SK-N-SH (cell line): ENCODE measurements around the gene NOVA1. TPM values are rescaled to one million over a fixed set of nuclear protein-coding genes. Genes with fewer than 3 reads are reported as not detected.

Source experiments
- CTCF ChIA-PET: fragments of 300-600, 350-600 bp; formaldehyde crosslinking; extraction: SDS; loops from one replicate; lab custom pipeline; 2021; lab: Yijun Ruan, JAX
- POLR2A ChIA-PET: fragments of 350-600 bp; sonication (Branson Sonifier 250); formaldehyde crosslinking; extraction: SDS; loops from one replicate; lab custom pipeline; 2020; ENCODE audit warnings: antibody characterized with exemption, inconsistent platforms; lab: Yijun Ruan, JAX
- DNase-seq: peaks from one replicate; pipeline ENCODE4 v3.0.0; 2012
- H2AFZ ChIP-seq: fragments of 200-600 bp; sonication (generic); 2 replicates; pipeline ENCODE4 v1.8.1; 2016; ENCODE audit warnings: antibody characterized with exemption, mild to moderate bottlenecking, low read depth
- H3F3A ChIP-seq: fragments of 200-600 bp; sonication (generic); replicated peaks from 2 replicates; pipeline ENCODE3; 2016; ENCODE audit warnings: antibody characterized with exemption, mild to moderate bottlenecking; ENCODE audit not compliant: insufficient read depth
- H3K27ac ChIP-seq, 2 experiments: fragments of 200-500 bp in 1 of 2; fragments of 200-600 bp in 1 of 2; sonication (Bioruptor generic) in 1 of 2; sonication (generic), shearing (Covaris generic) in 1 of 2; 2 replicates each; pipeline versions ENCODE4 v1.5.1 to v1.6.1; 2014 to 2016; ENCODE audit warnings: low read depth in 2 of 2, inconsistent platforms in 1 of 2, low read length in 1 of 2, mild to moderate bottlenecking in 1 of 2, mixed read lengths in 1 of 2
- H3K27me3 ChIP-seq: fragments of 200-600 bp; sonication (generic), shearing (Covaris generic); 2 replicates; pipeline ENCODE4 v1.6.1; 2016; ENCODE audit warnings: mixed run types; ENCODE audit not compliant: insufficient read depth
- H3K36me3 ChIP-seq, 2 experiments: fragments of 200-500 bp in 1 of 2; fragments of 200-600 bp in 1 of 2; sonication (Bioruptor generic) in 1 of 2; sonication (generic) in 1 of 2; replicated peaks in 1 of 2; 2 replicates each; pipeline versions ENCODE3 to v1.5.1; 2014 to 2016; ENCODE audit warnings: low read length in 1 of 2, mild to moderate bottlenecking in 1 of 2; ENCODE audit not compliant: insufficient read depth in 2 of 2, control insufficient read depth in 1 of 2
- H3K4me1 ChIP-seq, 2 experiments: fragments of 200-500 bp in 1 of 2; fragments of 200-600 bp in 1 of 2; sonication (Bioruptor generic) in 1 of 2; sonication (generic), shearing (Covaris generic) in 1 of 2; 2 replicates each; pipeline versions ENCODE4 v1.5.1 to v1.6.1; 2014 to 2016; ENCODE audit warnings: low read depth in 1 of 2, low read length in 1 of 2, mixed run types in 1 of 2; ENCODE audit not compliant: insufficient read depth in 2 of 2, control insufficient read depth in 1 of 2
- H3K4me2 ChIP-seq: fragments of 200-600 bp; sonication (generic), shearing (Covaris generic); 2 replicates; pipeline ENCODE4 v1.6.1; 2017; ENCODE audit warnings: mixed run types
- H3K4me3 ChIP-seq, 2 experiments: fragments of 200-500 bp in 1 of 2; fragments of 200-600 bp in 1 of 2; sonication (Bioruptor generic) in 1 of 2; sonication (generic), shearing (Covaris generic) in 1 of 2; 2 replicates each; pipeline versions ENCODE4 v1.5.1 to v1.8.1; 2014 to 2016; ENCODE audit warnings: low read depth in 2 of 2, inconsistent platforms in 1 of 2, low read length in 1 of 2, mild to moderate bottlenecking in 1 of 2, mixed read lengths in 1 of 2, moderate library complexity in 1 of 2
- H3K79me2 ChIP-seq: fragments of 200-600 bp; sonication (generic); 2 replicates; pipeline ENCODE4 v1.8.1; 2017; ENCODE audit warnings: mild to moderate bottlenecking; ENCODE audit not compliant: insufficient read depth
- H3K9ac ChIP-seq: fragments of 200-600 bp; sonication (generic); 2 replicates; pipeline ENCODE4 v1.6.1; 2017; ENCODE audit warnings: mixed run types
- H3K9me2 ChIP-seq: fragments of 200-600 bp; sonication (generic); 2 replicates; pipeline ENCODE4 v1.6.1; 2017; ENCODE audit warnings: mixed run types
- H3K9me3 ChIP-seq: fragments of 200-600 bp; sonication (generic); 2 replicates; pipeline ENCODE4 v1.6.1; 2017; ENCODE audit warnings: mixed run types, mild to moderate bottlenecking, moderate library complexity
- H4K20me1 ChIP-seq: fragments of 200-600 bp; sonication (generic); 2 replicates; pipeline ENCODE4 v1.6.1; 2017; ENCODE audit warnings: mild to moderate bottlenecking, mixed run types; ENCODE audit not compliant: insufficient read depth
- CTCF ChIP-seq: fragments of 200-600 bp; sonication (generic); IDR thresholded peaks from 2 replicates; pipeline ENCODE4 v1.6.1; 2017; ENCODE audit warnings: antibody characterized with exemption, mild to moderate bottlenecking, moderate library complexity
- ELF1 ChIP-seq: IDR thresholded peaks from 2 replicates; pipeline ENCODE4 v1.4.0; 2012
- EP300 ChIP-seq, 2 experiments: IDR thresholded peaks; 2 replicates each; pipeline versions ENCODE4 v1.4.0 to v1.6.1; 2012; ENCODE audit warnings: borderline replicate concordance in 1 of 2, low read depth in 1 of 2, low read length in 1 of 2
- FOSL2 ChIP-seq: IDR thresholded peaks from 2 replicates; pipeline ENCODE4 v1.4.0; 2012; ENCODE audit warnings: low read depth, mild to moderate bottlenecking, moderate library complexity, borderline replicate concordance
- FOXJ3 ChIP-seq: sonication (generic); formaldehyde crosslinking; IDR thresholded peaks from 2 replicates; pipeline ENCODE4 v1.5.1; 2020; ENCODE audit warnings: mild to moderate bottlenecking, missing genetic modification reagents
- GABPA ChIP-seq: IDR thresholded peaks from 2 replicates; pipeline ENCODE4 v1.4.0; 2012; ENCODE audit warnings: low read depth, mild to moderate bottlenecking
- GATA2 ChIP-seq: sonication (generic); formaldehyde crosslinking; IDR thresholded peaks from 2 replicates; pipeline ENCODE4 v1.5.0; 2020; ENCODE audit warnings: mild to moderate bottlenecking, missing genetic modification reagents
- IRF3 ChIP-seq: fragments of 150-350 bp; IDR thresholded peaks from 2 replicates; pipeline ENCODE4 v1.6.1; 2016; ENCODE audit warnings: mild to moderate bottlenecking, low read depth, low read length
- JUND ChIP-seq: IDR thresholded peaks from 2 replicates; pipeline ENCODE4 v1.4.0; 2012
- MEF2A ChIP-seq: IDR thresholded peaks from 2 replicates; pipeline ENCODE4 v1.4.0; 2012; ENCODE audit warnings: low read depth, borderline replicate concordance
- MXI1 ChIP-seq: IDR thresholded peaks from 2 replicates; pipeline ENCODE4 v1.6.1; 2012; ENCODE audit warnings: mild to moderate bottlenecking, low read depth, low read length, improper control_type of control experiment
- NFIC ChIP-seq: IDR thresholded peaks from 2 replicates; pipeline ENCODE4 v1.4.0; 2012; ENCODE audit warnings: borderline replicate concordance
- NRF1 ChIP-seq: IDR thresholded peaks from 2 replicates; pipeline ENCODE4 v1.6.1; 2012; ENCODE audit warnings: low read depth, mild to moderate bottlenecking, low read length
- PBX3 ChIP-seq: IDR thresholded peaks from 2 replicates; pipeline ENCODE4; 2012
- POLR2AphosphoS5 ChIP-seq: IDR thresholded peaks from 2 replicates; pipeline ENCODE4 v1.6.1; 2012; ENCODE audit warnings: low read depth, low read length
- RCOR1 ChIP-seq: fragments of 150-350 bp; IDR thresholded peaks from 2 replicates; pipeline ENCODE4 v1.6.1; 2017; ENCODE audit warnings: antibody characterized with exemption, low read length
- RFX5 ChIP-seq: IDR thresholded peaks from 2 replicates; pipeline ENCODE4 v1.6.1; 2012; ENCODE audit warnings: mild to moderate bottlenecking, improper control_type of control experiment, low read length
- RXRA ChIP-seq: IDR thresholded peaks from 2 replicates; pipeline ENCODE4 v1.4.0; 2012; ENCODE audit warnings: low read depth, mild to moderate bottlenecking, borderline replicate concordance
- SIN3A ChIP-seq: IDR thresholded peaks from 2 replicates; pipeline ENCODE4 v1.6.1; 2012; ENCODE audit warnings: low read depth, mild to moderate bottlenecking, low read length, moderate library complexity, borderline replicate concordance
- TEAD4 ChIP-seq: IDR thresholded peaks from 2 replicates; pipeline ENCODE4 v1.4.0; 2012; ENCODE audit warnings: mild to moderate bottlenecking, borderline replicate concordance; ENCODE audit not compliant: insufficient read depth
- USF1 ChIP-seq: IDR thresholded peaks from 2 replicates; pipeline ENCODE4 v1.4.0; 2012; ENCODE audit warnings: low read depth, borderline replicate concordance
- USF2 ChIP-seq: fragments of 150-350 bp; IDR thresholded peaks from 2 replicates; pipeline ENCODE4 v1.6.1; 2017; ENCODE audit warnings: antibody characterized with exemption, low read length, low read depth, borderline replicate concordance
- YY1 ChIP-seq: IDR thresholded peaks from 2 replicates; pipeline ENCODE4 v1.4.0; 2012; ENCODE audit warnings: low read depth, mild to moderate bottlenecking
- WGBS: methylation state at CpG from one replicate; pipeline ENCODE4 v1.1.6; 2017; ENCODE audit warnings: low lambda C conversion rate; 5-methylcytosine and 5-hydroxymethylcytosine counted together
- polyA plus RNA-seq, 3 experiments: library from polyadenylated mRNA; depleted of rRNA; stranded (reverse); fragments of >200 nt; gene quantifications; 2 replicates each; pipeline ENCODE4 v1.2.3, GENCODE V29; 2012

Gene NOVA1
- polyA plus RNA-seq, 1 of the 3 experiments (the other 2 are of a cell fraction), result 0.44 TPM

GRCh38 chr14:26611259-26611658 is 13.4 kb upstream of the NOVA1 start:
- Histone ChIP-seq H4K20me1 (no peaks in the 10 kb centered on the region), H3K9ac (no peak overlapping the region), H3K27me3 (no peaks in the 10 kb centered on the region), H3K27ac (no peak overlapping the region), H3K9me2 (no peaks in the 10 kb centered on the region), H2AFZ (no peak overlapping the region), H3K36me3 (no peaks in the 10 kb centered on the region), H3K9me3 (no peaks in the 10 kb centered on the region), H3K4me3 (no peak overlapping the region), H3F3A (no peaks in the 10 kb centered on the region), H3K4me2 (no peak overlapping the region), H3K4me1 (no peaks in the 10 kb centered on the region), H3K79me2 (no peaks in the 10 kb centered on the region)
- no peak for TF ChIP-seq USF2
- TF ChIP-seq GATA2 (CRISPR knock-in tag), result no peak
- no peak for TF ChIP-seq MEF2A
- TF ChIP-seq TEAD4, result no peak
- TF ChIP-seq YY1, result no peak
- no peak for TF ChIP-seq SIN3A
- TF ChIP-seq NFIC, result no peak
- TF ChIP-seq CTCF, result no peak
- no peak for TF ChIP-seq RXRA
- no peak for DNase-seq
- POLR2A ChIA-PET, result no interaction called here
- CTCF ChIA-PET, result no interaction called here

- no peaks in the 10 kb centered on the region for H4K20me1 ChIP-seq
- no peaks in the 10 kb centered on the region for H3K4me1 ChIP-seq
- CTCF ChIA-PET, result no interaction called here
- H3K36me3 ChIP-seq, result no peaks in the 10 kb centered on the region
- WGBS, result 5% methylated on average over 3 of the region's 3 CpGs
- H3K4me3 ChIP-seq, result no peak overlapping the region
- DNase-seq, result no peak
- no peak overlapping the region for H3K27ac ChIP-seq
- no peaks in the 10 kb centered on the region for H3K27me3 ChIP-seq
- no peaks in the 10 kb centered on the region for H3F3A ChIP-seq
- H3K9me2 ChIP-seq, result no peaks in the 10 kb centered on the region
- POLR2A ChIA-PET, result no interaction called here
- H2AFZ ChIP-seq, result no peak overlapping the region
- no peak overlapping the region for H3K4me2 ChIP-seq
- H3K9ac ChIP-seq, result no peak overlapping the region
- no peaks in the 10 kb centered on the region for H3K9me3 ChIP-seq
- H3K79me2 ChIP-seq, result no peaks in the 10 kb centered on the region
- TF ChIP-seq USF1, result no peak
- no peak for TF ChIP-seq JUND
- no peak for TF ChIP-seq TEAD4
- TF ChIP-seq POLR2AphosphoS5, result no peak
- no peak for TF ChIP-seq IRF3
- no peak for TF ChIP-seq RFX5
- no peak for TF ChIP-seq GATA2 (CRISPR knock-in tag)
- TF ChIP-seq GABPA, result no peak
- TF ChIP-seq FOXJ3 (CRISPR knock-in tag), result no peak
- no peak for TF ChIP-seq ELF1
- TF ChIP-seq NFIC, result no peak
- TF ChIP-seq NRF1, result no peak
- no peak for TF ChIP-seq EP300 (IDR thresholded peaks at IDR 0.05; ENCODE audit: borderline replicate concordance in 1 of 2, low read depth in 1 of 2, low read length in 1 of 2)
- no peak for TF ChIP-seq FOSL2
- TF ChIP-seq PBX3, result no peak
- TF ChIP-seq USF2, result no peak
- TF ChIP-seq RCOR1, result no peak
- TF ChIP-seq MXI1, result no peak
Observed at GRCh38 chr14:26606729-26607312, 9.0 kb upstream of the NOVA1 start.
